Measurements from ENCODE around the gene SELENBP1. TPM values are rescaled to one million over a fixed set of nuclear protein-coding genes. Genes with fewer than 3 reads are reported as not detected.

Gene SELENBP1
- total and polyA plus RNA-seq, 10 donors, result 17.3 to 114 (median 81.2) TPM

DNA sequence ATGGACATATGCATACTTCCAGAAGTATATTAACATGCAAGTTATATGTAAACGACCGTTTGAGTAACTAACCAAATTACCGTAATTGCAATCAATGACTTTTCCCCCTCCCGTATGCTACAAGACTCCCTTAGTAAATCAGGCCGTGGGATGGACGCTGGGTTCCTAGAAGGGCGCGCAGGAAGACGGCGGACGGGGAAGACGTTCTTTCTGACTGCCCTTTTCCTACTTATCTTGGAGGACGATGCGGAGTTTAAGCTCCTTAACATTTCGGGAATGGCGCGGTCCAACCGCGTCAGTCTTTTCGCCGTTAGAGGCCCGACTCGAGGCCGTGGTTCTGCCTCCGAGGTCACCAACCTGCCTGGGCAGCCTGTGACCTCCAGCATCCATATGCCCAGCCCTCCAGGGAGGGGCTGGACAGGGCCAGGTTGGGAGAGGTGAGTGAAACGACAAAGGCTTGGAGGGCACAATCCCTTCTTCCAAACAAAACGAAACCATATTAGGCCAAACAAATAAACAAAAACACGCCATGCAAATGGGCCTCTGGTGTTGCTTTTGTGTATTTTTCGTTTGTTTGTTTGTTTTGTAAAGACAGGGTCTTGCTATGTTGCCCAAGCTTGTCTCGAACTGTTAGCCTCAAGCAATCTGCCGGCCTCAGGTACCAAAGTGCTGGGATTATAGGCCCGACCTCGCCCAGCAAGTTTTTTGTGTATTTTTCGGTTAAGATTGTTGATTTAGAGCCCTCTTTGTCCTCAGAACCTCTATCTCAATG lies 44.4 kb downstream of the SELENBP1 start:
- Histone ChIP-seq H3K36me3 (peaks cover 0 to 29% (median 24%) of the 10 kb centered on the region in 6 donors), H3K4me3 (peak overlapping the region; percentile 72 to 90 (median 84)), H3K9me3 (no peaks in the 10 kb centered on the region), H3K27ac (peak overlapping the region; percentile 81 to 98 (median 96)), H3K4me1 (peaks cover 20 to 50% (median 43%) of the 10 kb centered on the region in 6 donors), H3K27me3 (replicated peaks in 1 of 7) (no peaks in the 10 kb centered on the region)
- 25 to 38% (median 31%) methylated on average over 34 of the region's 34 CpGs for WGBS, 5 donors
- DNase-seq, result peak; percentile 84
- TF ChIP-seq POLR2AphosphoS5 (IDR thresholded peaks at IDR 0.05), result peak in 1 of 3 donors; percentile 27
- no peak for TF ChIP-seq POLR2A (IDR thresholded peaks at IDR 0.05)
- intact Hi-C loops (cut with DNase I; ENCODE audit: low total_unique reads), result no loop called here

DNA sequence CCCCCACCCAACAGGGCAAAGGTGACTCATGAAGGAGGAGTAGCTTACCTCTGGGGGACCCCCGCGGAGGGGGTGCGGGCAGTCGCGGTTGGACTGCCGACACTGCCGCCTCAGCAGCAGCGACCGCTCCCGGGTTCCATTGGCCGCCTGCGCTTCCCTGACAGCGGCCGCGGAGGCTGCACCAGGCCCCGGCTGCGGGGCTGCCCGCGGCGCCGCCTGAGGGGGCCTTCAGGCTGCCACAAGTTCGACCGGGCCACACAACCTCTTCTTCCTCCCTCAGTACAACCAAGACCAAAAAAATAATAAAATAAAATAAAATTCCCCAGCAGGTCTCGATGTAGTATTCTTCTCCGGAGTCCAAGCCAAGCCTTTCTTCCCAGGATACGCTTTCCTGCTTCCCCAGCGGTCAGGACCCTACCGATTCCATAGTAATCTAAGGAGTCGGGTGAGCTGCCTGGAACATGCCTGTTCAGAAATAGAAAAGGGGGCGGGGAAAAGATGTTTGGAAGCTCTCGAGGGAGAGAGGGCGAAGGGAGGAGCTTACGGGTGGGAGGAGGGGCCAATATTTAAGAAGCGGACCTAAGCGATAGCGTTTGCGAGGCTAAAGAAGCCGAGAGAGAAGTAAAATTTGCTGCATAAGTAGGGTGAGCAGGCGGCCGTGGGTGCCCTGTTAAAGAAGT lies 45.1 kb downstream of the SELENBP1 start, which contains the start of gene PI4KB:
Gene PI4KB (minus strand): TSS at position 194 of the 680 bp plus-strand sequence. CDS start 10,935 bp downstream, outside the sequence.
- peak within 1 kb of the TSS; percentile 81 to 98 (median 96) for H3K27ac ChIP-seq
- H3K36me3 ChIP-seq, result peaks cover 0 to 36% (median 30%) of the 10 kb centered on the region in 6 donors
- WGBS, 5 donors, result 0 to 2% (median 0%) methylated on average over 19 to 40 of the region's 40 CpGs
- H3K27me3 ChIP-seq (replicated peaks in 1 of 7), result no peaks in the 10 kb centered on the region
- DNase-seq, result peak; percentile 94
- H3K9me3 ChIP-seq, result no peaks in the 10 kb centered on the region
- TF ChIP-seq, protein P1, sequence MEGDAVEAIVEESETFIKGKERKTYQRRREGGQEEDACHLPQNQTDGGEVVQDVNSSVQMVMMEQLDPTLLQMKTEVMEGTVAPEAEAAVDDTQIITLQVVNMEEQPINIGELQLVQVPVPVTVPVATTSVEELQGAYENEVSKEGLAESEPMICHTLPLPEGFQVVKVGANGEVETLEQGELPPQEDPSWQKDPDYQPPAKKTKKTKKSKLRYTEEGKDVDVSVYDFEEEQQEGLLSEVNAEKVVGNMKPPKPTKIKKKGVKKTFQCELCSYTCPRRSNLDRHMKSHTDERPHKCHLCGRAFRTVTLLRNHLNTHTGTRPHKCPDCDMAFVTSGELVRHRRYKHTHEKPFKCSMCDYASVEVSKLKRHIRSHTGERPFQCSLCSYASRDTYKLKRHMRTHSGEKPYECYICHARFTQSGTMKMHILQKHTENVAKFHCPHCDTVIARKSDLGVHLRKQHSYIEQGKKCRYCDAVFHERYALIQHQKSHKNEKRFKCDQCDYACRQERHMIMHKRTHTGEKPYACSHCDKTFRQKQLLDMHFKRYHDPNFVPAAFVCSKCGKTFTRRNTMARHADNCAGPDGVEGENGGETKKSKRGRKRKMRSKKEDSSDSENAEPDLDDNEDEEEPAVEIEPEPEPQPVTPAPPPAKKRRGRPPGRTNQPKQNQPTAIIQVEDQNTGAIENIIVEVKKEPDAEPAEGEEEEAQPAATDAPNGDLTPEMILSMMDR (IDR thresholded peaks at IDR 0.05 in 8 of 11, conservative IDR thresholded peaks at IDR 0.05 in 3 of 11), result peak in 3 of 11 experiments; percentile 7 to 13 (median 10)
- peak; percentile 72 to 84 (median 84) for TF ChIP-seq POLR2AphosphoS5 (IDR thresholded peaks at IDR 0.05)
- peak in 2 of 3 donors; percentile 36 to 46 for TF ChIP-seq POLR2A (IDR thresholded peaks at IDR 0.05)
- peaks cover 20 to 57% (median 47%) of the 10 kb centered on the region in 6 donors for H3K4me1 ChIP-seq
- peak within 1 kb of the TSS; percentile 72 to 90 (median 84) for H3K4me3 ChIP-seq
- intact Hi-C loops (cut with DNase I; ENCODE audit: low total_unique reads), result no loop called here

DNA sequence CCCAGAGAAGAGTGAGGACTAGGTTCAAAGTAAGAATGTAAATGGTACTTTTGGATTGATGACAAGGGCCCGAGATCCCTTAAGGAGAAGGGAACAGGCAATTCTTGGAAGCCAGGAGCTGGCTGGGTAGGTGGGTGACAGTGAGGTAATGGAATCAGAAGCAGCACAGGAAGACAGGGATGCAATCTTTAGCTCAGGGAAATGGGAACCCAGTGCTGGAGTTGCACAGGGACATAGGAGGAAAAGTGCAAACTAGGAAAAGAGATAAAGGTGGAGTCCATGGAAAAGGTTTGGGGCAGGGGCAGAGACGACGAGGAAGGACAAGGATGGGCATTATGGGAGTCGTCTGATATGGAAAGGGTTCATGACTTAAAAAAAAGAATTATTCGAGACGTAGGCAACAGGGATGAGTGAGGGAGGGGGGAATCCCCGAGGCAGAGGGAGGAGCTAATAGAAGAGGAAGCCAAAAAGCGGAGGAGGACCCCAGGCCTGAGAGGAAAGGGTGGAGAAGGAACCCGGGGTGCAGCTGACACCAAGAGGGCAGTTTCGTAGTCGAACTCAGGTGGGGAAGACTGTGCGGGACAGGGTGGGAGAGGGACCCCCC lies 45.8 kb downstream of the SELENBP1 start:
- TF ChIP-seq POLR2AphosphoS5 (IDR thresholded peaks at IDR 0.05), result peak in 1 of 3 donors; percentile 34
- no peak for TF ChIP-seq POLR2A (IDR thresholded peaks at IDR 0.05)
- no peaks in the 10 kb centered on the region for H3K27me3 ChIP-seq (replicated peaks in 1 of 7)
- H3K9me3 ChIP-seq, result no peaks in the 10 kb centered on the region
- DNase-seq, result no peak
- peak overlapping the region; percentile 72 to 90 (median 84) for H3K4me3 ChIP-seq
- intact Hi-C loops (cut with DNase I; ENCODE audit: low total_unique reads), result no loop called here
- peaks cover 0 to 43% (median 33%) of the 10 kb centered on the region in 6 donors for H3K36me3 ChIP-seq
- H3K4me1 ChIP-seq, result peaks cover 20 to 64% (median 50%) of the 10 kb centered on the region in 6 donors
- 2 to 5% (median 3%) methylated on average over 9 to 12 of the region's 12 CpGs for WGBS, 5 donors
- H3K27ac ChIP-seq, result peak overlapping the region; percentile 81 to 98 (median 96)

DNA sequence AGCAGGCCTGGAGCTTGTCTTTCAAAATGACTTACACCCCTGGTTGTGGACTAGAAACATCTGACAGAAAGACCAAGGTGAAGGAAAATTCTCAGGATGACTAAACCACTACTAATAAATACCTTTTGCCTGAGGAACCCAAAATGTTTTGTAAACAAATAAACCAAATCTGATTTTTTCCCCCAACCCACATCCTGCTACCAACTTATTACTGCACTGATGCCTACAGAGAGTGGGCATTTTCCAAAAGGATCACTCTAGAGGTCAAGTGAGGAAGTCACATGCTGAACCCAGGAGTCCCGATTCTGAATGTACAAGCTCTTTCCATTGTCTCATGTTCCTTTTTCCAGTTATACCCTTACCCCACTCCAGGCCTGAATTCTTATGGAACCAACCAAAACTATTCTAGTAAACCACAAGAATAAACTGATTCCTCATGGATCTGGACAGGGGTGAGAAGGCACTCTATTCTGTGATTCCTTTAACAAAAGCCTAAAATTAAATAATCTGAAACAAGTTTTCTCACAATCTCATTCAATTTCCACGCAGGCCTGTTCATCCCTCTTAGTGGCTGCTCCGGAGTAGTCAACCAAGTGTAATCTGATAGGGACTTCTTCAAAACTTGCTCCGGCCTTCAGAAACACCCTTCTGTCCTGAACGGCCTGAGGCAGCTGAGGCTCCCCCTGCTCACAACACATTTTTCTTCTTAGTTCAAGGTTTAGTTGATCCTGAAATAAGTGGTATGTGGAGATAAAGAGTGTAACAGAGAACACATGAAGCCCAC lies 46.7 kb downstream of the SELENBP1 start:
- Histone ChIP-seq H3K4me1 (peaks cover 20 to 73% (median 50%) of the 10 kb centered on the region in 6 donors), H3K27ac (peak overlapping the region in 7 of 8 donors; percentile 92 to 98 (median 96)), H3K36me3 (peaks cover 0 to 51% (median 40%) of the 10 kb centered on the region in 6 donors), H3K4me3 (peak overlapping the region in 7 of 8 donors; percentile 75 to 90 (median 85)), H3K27me3 (replicated peaks in 1 of 7) (no peaks in the 10 kb centered on the region), H3K9me3 (no peaks in the 10 kb centered on the region)
- no peak for DNase-seq
- intact Hi-C loops (cut with DNase I; ENCODE audit: low total_unique reads), result no loop called here
- TF ChIP-seq, protein P1 (IDR thresholded peaks at IDR 0.05 in 8 of 11, conservative IDR thresholded peaks at IDR 0.05 in 3 of 11), result no peak
- TF ChIP-seq POLR2AphosphoS5 (IDR thresholded peaks at IDR 0.05) (no peak), POLR2A (IDR thresholded peaks at IDR 0.05) (no peak)
- 39 to 69% (median 54%) methylated on average over 5 of the region's 5 CpGs for WGBS, 5 donors

Measured in spleen (tissue), 11 donors.